HG03378 (cell line): ENCODE measurements around the gene SOX10.
"Not testable (repeated sequence)": the region's sequence is repeated elsewhere in the genome, so short reads cannot be mapped to it uniquely, and the experiment has no call there.

Experiments used
- ATAC-seq: cut with Tn5 transposase; IDR thresholded peaks from one replicate; pipeline ENCODE4 v1.9.1; 2021; ENCODE audit warnings: mild to moderate bottlenecking, moderate library complexity; ENCODE audit not compliant: unreplicated experiment

Gene SOX10

GRCh38 chr22:37965940-37966664 lies 18.3 kb downstream of the SOX10 start:
- ATAC-seq, result no peak

- ATAC-seq, result no peak
These were observed 23.3 kb downstream of the SOX10 start for GRCh38 chr22:37961062-37961461.

- no peak for ATAC-seq
These were observed 25.0 kb downstream of the SOX10 start for GRCh38 chr22:37959231-37959825.

- ATAC-seq, result no peak
These were observed 27.1 kb downstream of the SOX10 start for GRCh38 chr22:37957232-37957631.

GRCh38 chr22:37955825-37956397 lies 28.4 kb downstream of the SOX10 start:
- not testable (repeated sequence) for ATAC-seq

GRCh38 chr22:37954686-37955085 lies 29.7 kb downstream of the SOX10 start:
- ATAC-seq, result no peak

- ATAC-seq, result peak; percentile 81
These were observed 30.7 kb downstream of the SOX10 start, which contains the start of the genes C22orf23 and POLR2F for GRCh38 chr22:37953437-37954179. TSS of gene C22orf23 (minus strand) at chr22:37953601. CDS start at chr22:37953149, 452 bp downstream. TSS of gene POLR2F (plus strand) at chr22:37953699. CDS start at chr22:37953788, 89 bp downstream.

GRCh38 chr22:37953062-37953436 lies 31.3 kb downstream of the SOX10 start:
- ATAC-seq, result peak; percentile 39

- not testable (repeated sequence) for ATAC-seq
These were observed 31.7 kb downstream of the SOX10 start for GRCh38 chr22:37952629-37953028.

- ATAC-seq, result no peak
These were observed 33.0 kb downstream of the SOX10 start for GRCh38 chr22:37951305-37951704.

GRCh38 chr22:37947142-37947795 lies 37.1 kb downstream of the SOX10 start:
- not testable (repeated sequence) for ATAC-seq

GRCh38 chr22:37944423-37944822 lies 39.9 kb downstream of the SOX10 start:
- not testable (repeated sequence) for ATAC-seq

GRCh38 chr22:37943825-37944198 lies 40.5 kb downstream of the SOX10 start:
- no peak for ATAC-seq

- ATAC-seq, result no peak
These were observed 41.1 kb downstream of the SOX10 start for GRCh38 chr22:37943136-37943824.

- ATAC-seq, result no peak
These were observed 42.2 kb downstream of the SOX10 start for GRCh38 chr22:37942133-37942532.

- no peak for ATAC-seq
These were observed 43.5 kb downstream of the SOX10 start for GRCh38 chr22:37940698-37941376.

GRCh38 chr22:37933711-37934376 lies 50.5 kb downstream of the SOX10 start:
- no peak for ATAC-seq

- ATAC-seq, result no peak
These were observed 51.4 kb downstream of the SOX10 start for GRCh38 chr22:37932821-37933578.
